H9 (cell line): ENCODE measurements around the gene TMEM145. TPM values are rescaled to one million over a fixed set of nuclear protein-coding genes. Genes with fewer than 3 reads are reported as not detected.

Experiments used
- DNase-seq: peaks from one replicate; pipeline ENCODE4 v3.0.0-alpha.2; 2017
- H2AFZ ChIP-seq: one replicate; pipeline ENCODE4 v1.6.1; 2013; ENCODE audit warnings: mild to moderate bottlenecking, low read length, control low read depth, moderate library complexity
- H2AK5ac ChIP-seq: 2 replicates; pipeline ENCODE4 v1.6.1; 2013; ENCODE audit warnings: low read length, control low read depth, mixed read lengths; ENCODE audit not compliant: insufficient read length
- H2BK120ac ChIP-seq: one replicate; pipeline ENCODE4 v1.6.1; 2013; ENCODE audit warnings: low read depth, mild to moderate bottlenecking, low read length, control low read depth, inconsistent platforms; ENCODE audit not compliant: poor library complexity, severe bottlenecking
- H2BK12ac ChIP-seq: 2 replicates; pipeline ENCODE4 v1.6.1; 2013; ENCODE audit warnings: low read length, control low read depth, mixed read lengths, low read depth; ENCODE audit not compliant: insufficient read length
- H2BK15ac ChIP-seq: 2 replicates; pipeline ENCODE4 v1.6.1; 2013; ENCODE audit warnings: low read depth, low read length, control low read depth
- H2BK20ac ChIP-seq: one replicate; pipeline ENCODE4 v1.6.1; 2013; ENCODE audit warnings: low read depth, mild to moderate bottlenecking, low read length, control low read depth, inconsistent platforms; ENCODE audit not compliant: poor library complexity, severe bottlenecking
- H2BK5ac ChIP-seq: 2 replicates; pipeline ENCODE4 v1.6.1; 2013; ENCODE audit warnings: low read length, control low read depth, mixed read lengths; ENCODE audit not compliant: insufficient read length
- H3K14ac ChIP-seq: 2 replicates; pipeline ENCODE4 v1.6.1; 2013; ENCODE audit warnings: low read length, control low read depth; ENCODE audit not compliant: insufficient read depth
- H3K18ac ChIP-seq: 2 replicates; pipeline ENCODE4 v1.6.1; 2013; ENCODE audit warnings: low read depth, mild to moderate bottlenecking, mixed read lengths, low read length, control low read depth; ENCODE audit not compliant: insufficient read length
- H3K23ac ChIP-seq: 2 replicates; pipeline ENCODE4 v1.6.1; 2013; ENCODE audit warnings: low read length, control low read depth, mixed read lengths, low read depth; ENCODE audit not compliant: insufficient read length
- H3K23me2 ChIP-seq: 2 replicates; pipeline ENCODE4 v1.6.1; 2013; ENCODE audit warnings: low read depth, mild to moderate bottlenecking, mixed read lengths, low read length, control low read depth; ENCODE audit not compliant: insufficient read length, poor library complexity, severe bottlenecking
- H3K27ac ChIP-seq: 2 replicates; pipeline ENCODE4 v1.5.1; 2013; ENCODE audit warnings: low read length, control low read depth, mixed read lengths, low read depth; ENCODE audit not compliant: insufficient read length
- H3K27me3 ChIP-seq: 2 replicates; pipeline ENCODE4 v1.6.1; 2013; ENCODE audit warnings: low read length, control low read depth, inconsistent platforms; ENCODE audit not compliant: insufficient read depth
- H3K4ac ChIP-seq: 2 replicates; pipeline ENCODE4 v1.6.1; 2013; ENCODE audit warnings: low read depth, mild to moderate bottlenecking, control low read depth, inconsistent platforms, low read length, moderate library complexity
- H3K4me1 ChIP-seq: 2 replicates; pipeline ENCODE4 v1.6.1; 2013; ENCODE audit warnings: low read length, control low read depth, inconsistent platforms; ENCODE audit not compliant: insufficient read depth
- H3K4me2 ChIP-seq: 2 replicates; pipeline ENCODE4 v1.6.1; 2013; ENCODE audit warnings: low read length, control low read depth, mixed read lengths; ENCODE audit not compliant: insufficient read length, insufficient read depth
- H3K56ac ChIP-seq: 2 replicates; pipeline ENCODE4 v1.6.1; 2013; ENCODE audit warnings: low read depth, mild to moderate bottlenecking, mixed read lengths, low read length, control low read depth; ENCODE audit not compliant: insufficient read length
- H3K79me1 ChIP-seq: 2 replicates; pipeline ENCODE4 v1.6.1; 2013; ENCODE audit warnings: low read depth, mild to moderate bottlenecking, moderate library complexity, low read length, control low read depth, inconsistent platforms; ENCODE audit not compliant: insufficient read depth, poor library complexity, severe bottlenecking
- H3K79me2 ChIP-seq: 2 replicates; pipeline ENCODE4 v1.6.1; 2013; ENCODE audit warnings: low read length, control low read depth, inconsistent platforms; ENCODE audit not compliant: insufficient read depth
- H3K9ac ChIP-seq: 2 replicates; pipeline ENCODE4 v1.6.1; 2013; ENCODE audit warnings: low read length, control low read depth, mixed read lengths; ENCODE audit not compliant: insufficient read length; ENCODE audit errors: extremely low read depth
- H3K9me3 ChIP-seq: one replicate; pipeline ENCODE4 v1.6.1; 2013; ENCODE audit warnings: low read depth, low read length, inconsistent platforms; ENCODE audit not compliant: control insufficient read depth
- H3T11ph ChIP-seq: one replicate; pipeline ENCODE4 v1.6.1; 2013; ENCODE audit warnings: mild to moderate bottlenecking, low read length, control low read depth, inconsistent platforms
- H4K20me1 ChIP-seq: one replicate; pipeline ENCODE4 v1.6.1; 2013; ENCODE audit not compliant: control insufficient read depth, insufficient read length, insufficient read depth
- H4K5ac ChIP-seq: 2 replicates; pipeline ENCODE4 v1.6.1; 2013; ENCODE audit warnings: low read depth, mild to moderate bottlenecking, mixed read lengths, low read length, control low read depth; ENCODE audit not compliant: insufficient read length
- H4K8ac ChIP-seq: replicated peaks from 2 replicates; pipeline ENCODE4 v1.6.1; 2013; ENCODE audit warnings: low read length, control low read depth, mixed read lengths, low read depth; ENCODE audit not compliant: insufficient read length
- H4K91ac ChIP-seq: 2 replicates; pipeline ENCODE4 v1.6.1; 2013; ENCODE audit warnings: low read depth, mild to moderate bottlenecking, moderate library complexity, mixed read lengths, low read length, control low read depth; ENCODE audit not compliant: insufficient read length
- H3K27ac Mint-ChIP-seq, 3 experiments: 2 replicates in 2 of 3; 3 replicates in 1 of 3; pipeline ENCODE4 v1.8.0; 2020 to 2021; ENCODE audit warnings: mixed read lengths in 3 of 3, mild to moderate bottlenecking in 1 of 3, moderate library complexity in 1 of 3
- H3K27me3 Mint-ChIP-seq: 2 replicates; pipeline ENCODE4 v1.8.0; 2021; ENCODE audit warnings: low read depth, mild to moderate bottlenecking, moderate library complexity, mixed read lengths
- H3K36me3 Mint-ChIP-seq, 3 experiments: 2 replicates in 2 of 3; 3 replicates in 1 of 3; pipeline ENCODE4 v1.8.0; 2020 to 2021; ENCODE audit warnings: low read depth in 3 of 3, mixed read lengths in 3 of 3; ENCODE audit not compliant: insufficient read depth in 1 of 3
- H3K4me1 Mint-ChIP-seq, 2 experiments: 2 replicates each; pipeline ENCODE4 v1.8.0; 2020; ENCODE audit warnings: mixed read lengths in 2 of 2
- H3K4me3 Mint-ChIP-seq, 2 experiments: 2 replicates in 1 of 2; 3 replicates in 1 of 2; pipeline ENCODE4 v1.8.0; 2020 to 2021; ENCODE audit warnings: mild to moderate bottlenecking in 2 of 2, mixed read lengths in 2 of 2, moderate library complexity in 1 of 2
- H3K9me3 Mint-ChIP-seq, 2 experiments: 2 replicates in 1 of 2; 3 replicates in 1 of 2; pipeline ENCODE4 v1.8.0; 2020; ENCODE audit warnings: mild to moderate bottlenecking in 2 of 2, mixed read lengths in 2 of 2, moderate library complexity in 1 of 2
- WGBS: extraction: QIAGEN DNeasy Blood & Tissue Kit; methylation state at CpG from one replicate; pipeline ENCODE4 v1.1.7; 2013; ENCODE audit warnings: missing lambda C conversion rate, low lambda C conversion rate, mixed read lengths; ENCODE audit not compliant: insufficient read length; ENCODE audit errors: extremely low coverage; 5-methylcytosine and 5-hydroxymethylcytosine counted together
- microRNA-seq: library from miRNA; unstranded; fragments of <30 nt; microRNA quantifications from one replicate; pipeline ENCODE4, GENCODE V29; 2020; ENCODE audit warnings: borderline microRNAs expressed
- total RNA-seq: library from RNA; stranded (reverse); gene quantifications from 2 replicates; pipeline ENCODE4 v1.2.1, GENCODE V29; 2021
- TF ChIP-seq, protein P1 (sequence below): fragments of 200-600 bp; sonication (generic); conservative IDR thresholded peaks from 3 replicates; pipeline ENCODE4 v1.8.0; 2021; ENCODE audit warnings: antibody characterized with exemption, mild to moderate bottlenecking

Gene TMEM145
- total RNA-seq, 1 experiment from 2014 or later: 4.5 TPM

- peak overlapping the region in 1 of 2 experiments; percentile 35; a peak in 1 of 5 replicates for H3K4me3 Mint-ChIP-seq
- H3K79me2 ChIP-seq: no peaks in the 10 kb centered on the region
- no peak overlapping the region for H3K14ac ChIP-seq
- H3K4me1 Mint-ChIP-seq: peaks cover 35 to 48% of the 10 kb centered on the region in 2 experiments
- no peak overlapping the region for H3K4ac ChIP-seq
- H2AFZ ChIP-seq: no peak overlapping the region
- H3K9ac ChIP-seq: no peak overlapping the region
- TF ChIP-seq, protein P1, sequence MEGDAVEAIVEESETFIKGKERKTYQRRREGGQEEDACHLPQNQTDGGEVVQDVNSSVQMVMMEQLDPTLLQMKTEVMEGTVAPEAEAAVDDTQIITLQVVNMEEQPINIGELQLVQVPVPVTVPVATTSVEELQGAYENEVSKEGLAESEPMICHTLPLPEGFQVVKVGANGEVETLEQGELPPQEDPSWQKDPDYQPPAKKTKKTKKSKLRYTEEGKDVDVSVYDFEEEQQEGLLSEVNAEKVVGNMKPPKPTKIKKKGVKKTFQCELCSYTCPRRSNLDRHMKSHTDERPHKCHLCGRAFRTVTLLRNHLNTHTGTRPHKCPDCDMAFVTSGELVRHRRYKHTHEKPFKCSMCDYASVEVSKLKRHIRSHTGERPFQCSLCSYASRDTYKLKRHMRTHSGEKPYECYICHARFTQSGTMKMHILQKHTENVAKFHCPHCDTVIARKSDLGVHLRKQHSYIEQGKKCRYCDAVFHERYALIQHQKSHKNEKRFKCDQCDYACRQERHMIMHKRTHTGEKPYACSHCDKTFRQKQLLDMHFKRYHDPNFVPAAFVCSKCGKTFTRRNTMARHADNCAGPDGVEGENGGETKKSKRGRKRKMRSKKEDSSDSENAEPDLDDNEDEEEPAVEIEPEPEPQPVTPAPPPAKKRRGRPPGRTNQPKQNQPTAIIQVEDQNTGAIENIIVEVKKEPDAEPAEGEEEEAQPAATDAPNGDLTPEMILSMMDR: no peak
- H2BK5ac ChIP-seq: no peak overlapping the region
- no peak overlapping the region for H4K91ac ChIP-seq
- no peak overlapping the region for H2BK15ac ChIP-seq
- H3K27ac ChIP-seq: no peak overlapping the region
- H3K79me1 ChIP-seq: no peaks in the 10 kb centered on the region
- H4K5ac ChIP-seq: no peak overlapping the region
- no peaks in the 10 kb centered on the region for H4K20me1 ChIP-seq
- H3K23me2 ChIP-seq: peaks cover 3% of the 10 kb centered on the region
- H3K36me3 Mint-ChIP-seq: peaks cover 22 to 44% (median 38%) of the 10 kb centered on the region in 3 experiments
- no peak overlapping the region for H2BK12ac ChIP-seq
- no peak for DNase-seq
- peaks cover 5% of the 10 kb centered on the region; the same call in 1 of the 2 replicates for H3K4me1 ChIP-seq
- H3K27me3 Mint-ChIP-seq: peaks cover 1% of the 10 kb centered on the region; the same call in 1 of the 2 replicates
- H3K9me3 ChIP-seq: no peaks in the 10 kb centered on the region
- no peak overlapping the region for H3T11ph ChIP-seq
- no peak overlapping the region for H3K56ac ChIP-seq
- no peaks in the 10 kb centered on the region for H3K27me3 ChIP-seq
- H3K23ac ChIP-seq: no peak overlapping the region
- H2AK5ac ChIP-seq: no peak overlapping the region
- no peak overlapping the region for H2BK120ac ChIP-seq
- peak overlapping the region; percentile 36 for H3K4me2 ChIP-seq
- H3K27ac Mint-ChIP-seq: peak overlapping the region; percentile 75 to 95 (median 95); a peak in 5 of 7 replicates
- no peak overlapping the region for H2BK20ac ChIP-seq
- no peak overlapping the region for H3K18ac ChIP-seq
- peaks cover 3 to 4% of the 10 kb centered on the region in 2 experiments; a peak in 3 of 5 replicates for H3K9me3 Mint-ChIP-seq
- no peak overlapping the region for H4K8ac ChIP-seq
- WGBS: no CpG with 5 or more reads among the region's 12 CpGs
Measured at GRCh38 chr19:42370626-42371175, 57.6 kb downstream of the TMEM145 start.

Small RNA genes within 50 kb of the gene (microRNA-seq; reads per million reads assigned to microRNA genes)
- gene MIR8077: not detected

Other genes with a start within 250 kb of the TMEM145 start
- 43.1 and 45.0 TPM in 2 replicates for gene GRIK5, start 243.1 kb upstream of the TMEM145 start, total RNA-seq
- 35.6 and 36.3 TPM in 2 replicates for gene ZNF574, start 237.1 kb upstream of the TMEM145 start, total RNA-seq
- gene POU2F2, start 180.9 kb upstream of the TMEM145 start, total RNA-seq: 2.8 and 2.9 TPM in 2 replicates
- 32.3 and 33.2 TPM in 2 replicates for gene DEDD2, start 95.6 kb upstream of the TMEM145 start, total RNA-seq
- gene ZNF526, start 93.0 kb upstream of the TMEM145 start, total RNA-seq: 20.5 and 23.4 TPM in 2 replicates
- 52.4 and 53.7 TPM in 2 replicates for gene GSK3A, start 70.7 kb upstream of the TMEM145 start, total RNA-seq
- gene ERF, start 58.2 kb upstream of the TMEM145 start, total RNA-seq: 120 and 126 TPM in 2 replicates
- 54.0 and 56.0 TPM in 2 replicates for gene CIC, start 44.1 kb upstream of the TMEM145 start, total RNA-seq
- 2.9 and 3.2 TPM in 2 replicates for gene PRR19, start 11.2 kb upstream of the TMEM145 start, total RNA-seq
- gene PAFAH1B3, start 10.7 kb upstream of the TMEM145 start, total RNA-seq: 109 and 113 TPM in 2 replicates
- gene MEGF8, start 12.3 kb downstream of the TMEM145 start, total RNA-seq: 28.4 and 28.8 TPM in 2 replicates
- 7.1 and 8.8 TPM in 2 replicates for gene CNFN, start 77.0 kb downstream of the TMEM145 start, total RNA-seq
- gene LIPE, start 114.1 kb downstream of the TMEM145 start, total RNA-seq: 5.7 and 6.3 TPM in 2 replicates
- not detected in 2 replicates for gene CXCL17, start 129.6 kb downstream of the TMEM145 start, total RNA-seq
- gene CEACAM1, start 215.2 kb downstream of the TMEM145 start, total RNA-seq: 0.94 and 1.5 TPM in 2 replicates